CD14-positive monocyte (primary cell): Measurements from ENCODE around the gene HEBP2. TPM values are rescaled to one million over a fixed set of nuclear protein-coding genes. Genes with fewer than 3 reads are reported as not detected.

Experiments used
- DNase-seq, 3 donors: peaks; one replicate each; pipeline ENCODE4 v3.0.0-alpha.2; 2011 to 2022
- H2AFZ ChIP-seq: 2 replicates; pipeline ENCODE4 v1.6.0; 2012; ENCODE audit warnings: mild to moderate bottlenecking, low read depth, low read length, inconsistent platforms; ENCODE audit not compliant: insufficient read depth, poor library complexity, severe bottlenecking
- H3K27ac ChIP-seq, 2 donors: 1 replicate in 1 of 2; 2 replicates in 1 of 2; pipeline ENCODE4 v1.5.1; 2012 to 2013; ENCODE audit warnings: low read length in 2 of 2, control low read depth in 1 of 2, inconsistent platforms in 1 of 2, low read depth in 1 of 2, mild to moderate bottlenecking in 1 of 2
- H3K27me3 ChIP-seq, 2 donors: one replicate each; pipeline versions ENCODE4 v1.6.0 to v1.6.1; 2011 to 2013; ENCODE audit warnings: low read length in 2 of 2; ENCODE audit not compliant: control insufficient read depth in 2 of 2, insufficient read depth in 2 of 2
- H3K36me3 ChIP-seq, 2 donors: replicated peaks in 1 of 2; 1 replicate in 1 of 2; 2 replicates in 1 of 2; pipeline versions ENCODE4 v1.5.1 to v1.6.1; 2012 to 2013; ENCODE audit warnings: low read length in 2 of 2, control low read depth in 1 of 2, inconsistent platforms in 1 of 2, mild to moderate bottlenecking in 1 of 2; ENCODE audit not compliant: insufficient read depth in 2 of 2, control insufficient read depth in 1 of 2
- H3K4me1 ChIP-seq, 2 donors: 1 replicate in 1 of 2; 2 replicates in 1 of 2; pipeline versions ENCODE4 v1.5.1 to v1.6.1; 2012 to 2013; ENCODE audit warnings: low read length in 2 of 2, control low read depth in 1 of 2, inconsistent platforms in 1 of 2, mild to moderate bottlenecking in 1 of 2, moderate library complexity in 1 of 2; ENCODE audit not compliant: insufficient read depth in 2 of 2, control insufficient read depth in 1 of 2
- H3K4me2 ChIP-seq: replicated peaks from 2 replicates; pipeline ENCODE3; 2012; ENCODE audit warnings: low read length, moderate library complexity, mild to moderate bottlenecking; ENCODE audit not compliant: poor library complexity, severe bottlenecking; ENCODE audit errors: extremely low read depth
- H3K4me3 ChIP-seq, 3 experiments: fragments of 200-600 bp in 1 of 3; sonication (generic) in 1 of 3; replicated peaks in 1 of 3; 1 replicate in 2 of 3; 2 replicates in 1 of 3; pipeline ENCODE4 v1.5.1; 2011 to 2013; ENCODE audit warnings: low read length in 3 of 3, mild to moderate bottlenecking in 3 of 3, control low read depth in 2 of 3, low read depth in 2 of 3, inconsistent platforms in 1 of 3, moderate library complexity in 1 of 3
- H3K79me2 ChIP-seq: 2 replicates; pipeline ENCODE4 v1.6.0; 2012; ENCODE audit warnings: mild to moderate bottlenecking, control low read depth, inconsistent platforms, low read length, moderate library complexity; ENCODE audit not compliant: insufficient read depth
- H3K9ac ChIP-seq: 2 replicates; pipeline ENCODE4 v1.6.0; 2017; ENCODE audit warnings: low read length, mild to moderate bottlenecking; ENCODE audit not compliant: insufficient read depth, poor library complexity, severe bottlenecking
- H3K9me3 ChIP-seq, 2 donors: replicated peaks in 1 of 2; 1 replicate in 1 of 2; 2 replicates in 1 of 2; pipeline versions ENCODE4 v1.5.1 to v1.6.1; 2012 to 2013; ENCODE audit warnings: low read length in 2 of 2, control low read depth in 1 of 2; ENCODE audit not compliant: control insufficient read depth in 1 of 2, insufficient read depth in 1 of 2
- H4K20me1 ChIP-seq: 2 replicates; pipeline ENCODE4 v1.6.0; 2012; ENCODE audit warnings: mild to moderate bottlenecking, low read length, control low read depth, moderate library complexity; ENCODE audit not compliant: insufficient read depth
- H3K27ac Mint-ChIP-seq, 7 donors: one replicate each; pipeline ENCODE4 v1.8.0; 2020; ENCODE audit warnings: mild to moderate bottlenecking in 7 of 7, mixed read lengths in 7 of 7, moderate library complexity in 6 of 7, inconsistent platforms in 2 of 7
- H3K27me3 Mint-ChIP-seq, 3 donors: one replicate each; pipeline ENCODE4 v1.8.0; 2021 to 2022; ENCODE audit warnings: low read depth in 3 of 3, mild to moderate bottlenecking in 3 of 3, mixed read lengths in 3 of 3, moderate library complexity in 3 of 3, inconsistent platforms in 1 of 3
- H3K36me3 Mint-ChIP-seq, 2 donors: one replicate each; pipeline ENCODE4 v1.8.0; 2020; ENCODE audit warnings: mixed read lengths in 2 of 2, inconsistent platforms in 1 of 2, mild to moderate bottlenecking in 1 of 2
- H3K4me1 Mint-ChIP-seq: one replicate; pipeline ENCODE4 v1.8.0; 2020; ENCODE audit warnings: mild to moderate bottlenecking, mixed read lengths
- H3K4me3 Mint-ChIP-seq, 2 donors: one replicate each; pipeline ENCODE4 v1.8.0; 2020; ENCODE audit warnings: mild to moderate bottlenecking in 2 of 2, mixed read lengths in 2 of 2, moderate library complexity in 1 of 2
- H3K9me3 Mint-ChIP-seq, 7 donors: one replicate each; pipeline ENCODE4 v1.8.0; 2020 to 2022; ENCODE audit warnings: mixed read lengths in 7 of 7, mild to moderate bottlenecking in 6 of 7, moderate library complexity in 6 of 7, inconsistent platforms in 2 of 7
- CTCF ChIP-seq: fragments of 200-600 bp; IDR thresholded peaks from one replicate; pipeline ENCODE4 v1.8.0; 2022; ENCODE audit warnings: antibody characterized with exemption, mild to moderate bottlenecking
- WGBS: methylation state at CpG from one replicate; pipeline ENCODE4 v1.1.5; 2013; ENCODE audit warnings: missing lambda C conversion rate; ENCODE audit not compliant: insufficient coverage; 5-methylcytosine and 5-hydroxymethylcytosine counted together
- intact Hi-C, 2 donors: fragments of 100-400 bp; cut with micrococcal nuclease; formaldehyde crosslinking; loops; one replicate each; pipeline versions ENCODE4 v1.15.0 to v1.15.1; 2023
- polyA plus RNA-seq, 3 donors: library from polyadenylated mRNA; depleted of rRNA in 1 of 3; unstranded in 2 of 3; stranded (reverse) in 1 of 3; fragments of 300-500 nt in 2 of 3; fragments of >200 nt in 1 of 3; fragmentation: Illumina TruSeq in 2 of 3; gene quantifications; 1 replicate in 2 of 3; 2 replicates in 1 of 3; pipeline ENCODE4 v1.2.3, GENCODE V29; 2012 to 2021

Gene HEBP2
- polyA plus RNA-seq, 3 donors, result 17.0 to 97.5 (median 96.8) TPM

DNA sequence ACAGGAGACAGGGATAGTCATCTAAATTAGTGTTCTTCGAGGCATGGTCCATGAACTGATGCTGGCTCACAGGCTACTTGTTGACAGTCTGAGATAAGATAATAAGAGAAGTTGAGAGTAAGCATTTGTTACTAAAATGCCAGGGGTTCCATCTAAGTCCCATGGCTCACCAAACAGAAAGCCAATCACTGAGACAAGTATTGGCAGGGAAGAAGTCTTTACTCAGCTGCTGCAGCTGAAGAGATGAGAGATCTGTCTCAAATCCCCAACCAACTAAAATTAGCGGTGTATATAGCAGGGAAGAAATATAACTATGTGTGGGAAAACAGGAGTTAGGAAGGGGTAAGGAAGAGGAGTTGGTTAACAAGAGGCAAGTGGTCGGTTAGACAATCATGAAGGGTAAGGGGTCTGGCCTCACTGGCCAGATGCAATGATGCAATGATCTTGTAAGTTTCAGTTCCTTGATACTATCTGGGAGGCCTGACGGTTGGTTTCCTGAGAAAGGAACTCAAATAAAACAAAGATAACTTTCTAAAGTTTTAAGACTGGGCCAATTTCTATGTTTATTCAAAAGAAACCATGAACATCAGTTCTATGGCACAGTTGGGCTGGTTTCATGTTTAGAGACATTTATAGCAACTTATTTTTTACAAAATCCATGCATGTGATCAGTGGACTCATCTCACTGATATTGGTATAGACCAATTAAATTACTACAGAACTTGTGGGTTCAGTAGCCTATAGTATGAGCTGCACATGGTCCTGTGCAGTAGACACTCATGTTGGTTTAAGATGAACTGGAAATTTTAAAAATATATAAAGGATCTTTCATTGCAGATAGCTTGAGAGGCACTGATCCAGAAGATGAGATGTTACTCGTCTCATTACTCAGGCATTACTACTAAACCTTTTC lies 9.9 kb upstream of the HEBP2 start:
- Histone ChIP-seq H3K4me2 (peak overlapping the region; percentile 21), H3K27me3 (no peaks in the 10 kb centered on the region), H4K20me1 (no peaks in the 10 kb centered on the region), H2AFZ (peak overlapping the region; percentile 7), H3K36me3 (no peaks in the 10 kb centered on the region), H3K9me3 (no peaks in the 10 kb centered on the region), H3K4me1 (peaks cover 16% of the 10 kb centered on the region in 2 donors), H3K4me3 (no peak overlapping the region), H3K79me2 (no peaks in the 10 kb centered on the region), H3K9ac (no peak overlapping the region), H3K27ac (peak overlapping the region in 1 of 2 donors; percentile 64)
- H3K4me1 Mint-ChIP-seq, result peaks cover 16% of the 10 kb centered on the region
- H3K27me3 Mint-ChIP-seq, result peaks cover 0 to 2% (median 0%) of the 10 kb centered on the region in 3 donors
- H3K4me3 Mint-ChIP-seq, result peak overlapping the region in 1 of 2 donors; percentile 17
- no peak for TF ChIP-seq CTCF
- WGBS, result 80% methylated on average over 1 of the region's 5 CpGs
- H3K9me3 Mint-ChIP-seq, result peaks cover 0 to 6% (median 3%) of the 10 kb centered on the region in 7 donors
- DNase-seq, result peak; percentile 22 to 64 (median 52)
- H3K36me3 Mint-ChIP-seq, result peaks cover 0 to 3% of the 10 kb centered on the region in 2 donors
- peak overlapping the region in 6 of 7 donors; percentile 4 to 81 (median 27) for H3K27ac Mint-ChIP-seq
- intact Hi-C loops, result no loop called here

DNA sequence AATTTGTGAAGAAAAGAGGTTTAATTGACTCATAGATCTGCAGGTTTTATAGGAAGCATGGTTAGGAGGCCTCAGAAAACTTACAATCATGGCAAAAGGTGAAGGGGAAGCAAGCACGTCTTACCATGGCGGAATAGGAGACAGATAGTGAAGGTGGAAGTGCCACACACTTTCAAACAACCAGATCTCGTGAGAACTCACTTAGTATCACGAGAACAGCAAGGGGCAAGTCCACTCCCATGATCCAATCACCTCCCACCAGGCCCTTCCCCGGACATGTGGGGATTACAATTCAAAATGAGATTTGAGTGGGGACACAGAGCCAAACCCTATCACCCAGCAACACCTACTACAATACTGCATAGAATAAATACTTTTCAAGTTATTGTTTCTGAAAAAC lies 7.3 kb upstream of the HEBP2 start:
- WGBS, result no CpG with 5 or more reads among the region's 5 CpGs

More for the DNA sequence above, 7.3 kb upstream of the HEBP2 start:
- no peaks in the 10 kb centered on the region for H3K9me3 ChIP-seq
- H3K9me3 Mint-ChIP-seq, result peaks cover 0 to 6% (median 3%) of the 10 kb centered on the region in 7 donors
- no peaks in the 10 kb centered on the region for H3K27me3 Mint-ChIP-seq
- intact Hi-C loops, result no loop called here
- no peak overlapping the region for H3K4me3 Mint-ChIP-seq
- no peak for DNase-seq
- no peak overlapping the region for H3K4me2 ChIP-seq
- peaks cover 17% of the 10 kb centered on the region for H3K4me1 Mint-ChIP-seq
- H3K36me3 ChIP-seq, result no peaks in the 10 kb centered on the region
- no peaks in the 10 kb centered on the region for H3K27me3 ChIP-seq
- no peaks in the 10 kb centered on the region for H4K20me1 ChIP-seq
- no peaks in the 10 kb centered on the region for H3K79me2 ChIP-seq
- no peak overlapping the region for H3K4me3 ChIP-seq
- H3K27ac Mint-ChIP-seq, result no peak overlapping the region
- peaks cover 0 to 3% of the 10 kb centered on the region in 2 donors for H3K36me3 Mint-ChIP-seq
- H3K9ac ChIP-seq, result no peak overlapping the region
- H3K4me1 ChIP-seq, result peaks cover 16% of the 10 kb centered on the region in 2 donors
- TF ChIP-seq CTCF, result no peak
- no peak overlapping the region for H2AFZ ChIP-seq
- no peak overlapping the region for H3K27ac ChIP-seq
